OCI-LY1 (cell line): ENCODE data around the gene SCD.
"Not testable (repeated sequence)": the region's sequence is repeated elsewhere in the genome, so short reads cannot be mapped to it uniquely, and the experiment has no call there.

ENCODE experiments used
- H2AFZ ChIP-seq: fragments of 200-600 bp; sonication (generic), shearing (Covaris generic); 2 replicates; pipeline ENCODE4 v1.6.0; 2014; ENCODE audit warnings: antibody characterized with exemption, mild to moderate bottlenecking, low read length
- H3F3A ChIP-seq: fragments of 200-600 bp; sonication (generic), shearing (Covaris generic); 2 replicates; pipeline ENCODE4 v1.6.0; 2014; ENCODE audit warnings: mild to moderate bottlenecking, antibody characterized with exemption, low read length, moderate library complexity; ENCODE audit not compliant: insufficient read depth
- H3K27ac ChIP-seq: fragments of 200-600 bp; sonication (generic); 2 replicates; pipeline ENCODE4 v1.5.1; 2014; ENCODE audit warnings: low read length, mixed run types, mild to moderate bottlenecking, low read depth; ENCODE audit not compliant: poor library complexity, severe bottlenecking
- H3K27me3 ChIP-seq: fragments of 200-600 bp; sonication (generic); 2 replicates; pipeline ENCODE4 v1.6.0; 2014; ENCODE audit warnings: antibody characterized with exemption, mild to moderate bottlenecking, low read length, moderate library complexity; ENCODE audit not compliant: insufficient read depth
- H3K36me3 ChIP-seq: fragments of 200-600 bp; sonication (generic); 2 replicates; pipeline ENCODE4 v1.6.1; 2014; ENCODE audit warnings: mild to moderate bottlenecking, antibody characterized with exemption, low read length, moderate library complexity, mixed read lengths; ENCODE audit not compliant: insufficient read depth
- H3K4me1 ChIP-seq: fragments of 200-600 bp; sonication (generic); 2 replicates; pipeline ENCODE4 v1.5.1; 2014; ENCODE audit warnings: mild to moderate bottlenecking, low read length, moderate library complexity; ENCODE audit not compliant: insufficient read depth, severe bottlenecking
- H3K4me2 ChIP-seq: fragments of 200-600 bp; sonication (generic), shearing (Covaris generic); 2 replicates; pipeline ENCODE4 v1.6.1; 2014; ENCODE audit warnings: low read length
- H3K4me3 ChIP-seq: fragments of 200-600 bp; sonication (generic); 2 replicates; pipeline ENCODE4 v1.5.1; 2014; ENCODE audit warnings: low read length, low read depth, mild to moderate bottlenecking, mixed read lengths; ENCODE audit not compliant: poor library complexity, severe bottlenecking
- H3K79me2 ChIP-seq: fragments of 200-600 bp; shearing (Covaris generic); 2 replicates; pipeline ENCODE4 v1.6.1; 2016; ENCODE audit warnings: mixed run types, low read length, mixed read lengths; ENCODE audit not compliant: insufficient read depth
- H3K9ac ChIP-seq: fragments of 200-600 bp; sonication (generic), shearing (Covaris generic); 2 replicates; pipeline ENCODE4 v1.6.1; 2014; ENCODE audit warnings: mild to moderate bottlenecking, low read length, mixed read lengths
- H3K9me2 ChIP-seq: fragments of 200-600 bp; sonication (generic), shearing (Covaris generic); 2 replicates; pipeline ENCODE4 v1.6.1; 2014; ENCODE audit warnings: low read depth, mild to moderate bottlenecking, low read length, mixed read lengths
- H3K9me3 ChIP-seq: fragments of 200-600 bp; shearing (Covaris generic); 2 replicates; pipeline ENCODE4 v1.6.1; 2014; ENCODE audit warnings: low read length, mixed read lengths
- H4K20me1 ChIP-seq: fragments of 200-600 bp; sonication (generic), shearing (Covaris generic); 2 replicates; pipeline ENCODE4 v1.6.0; 2016; ENCODE audit warnings: mild to moderate bottlenecking, low read length; ENCODE audit not compliant: insufficient read depth
- EZH2 ChIP-seq: fragments of 200-600 bp; sonication (generic), shearing (Covaris generic); IDR thresholded peaks from 2 replicates; pipeline ENCODE4 v1.8.0; 2017; ENCODE audit warnings: borderline replicate concordance, mixed run types, mild to moderate bottlenecking, antibody characterized with exemption, low read length, moderate library complexity, mixed read lengths
- TF ChIP-seq, protein P1 (sequence below): fragments of 200-600 bp; sonication (generic), shearing (Covaris generic); IDR thresholded peaks from 2 replicates; pipeline ENCODE4 v1.5.1; 2017; ENCODE audit warnings: mild to moderate bottlenecking, antibody characterized with exemption, low read length, moderate library complexity, mixed read lengths

SCD gene

DNA sequence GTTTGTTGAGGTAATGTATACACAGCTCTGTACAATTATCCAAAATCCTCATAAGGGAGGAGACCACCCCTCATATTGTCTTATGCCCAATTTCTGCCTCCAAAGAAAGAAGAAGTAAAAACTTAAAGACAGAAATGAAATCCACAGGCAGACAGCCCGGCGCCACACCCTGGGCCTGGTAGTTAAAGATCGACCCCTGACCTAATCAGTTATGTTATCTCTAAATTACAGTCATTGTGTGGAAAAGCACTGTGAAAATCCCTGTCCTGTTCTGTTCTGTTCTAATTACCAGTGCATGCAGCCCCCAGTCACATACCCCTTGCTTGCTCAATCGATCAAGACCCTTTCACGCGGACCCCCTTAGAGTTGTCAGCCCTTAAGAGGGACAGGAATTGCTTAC, 29.6 kb downstream of the SCD start:
- not testable (repeated sequence) for H3K36me3 ChIP-seq, H3K9ac ChIP-seq, H3K4me2 ChIP-seq, H3K9me2 ChIP-seq, H2AFZ ChIP-seq, H3K79me2 ChIP-seq, H3F3A ChIP-seq, H3K9me3 ChIP-seq, H3K27ac ChIP-seq, H3K4me3 ChIP-seq, H3K27me3 ChIP-seq, H4K20me1 ChIP-seq
- H3K4me1 ChIP-seq: peaks cover 28% of the 10 kb centered on the region

DNA sequence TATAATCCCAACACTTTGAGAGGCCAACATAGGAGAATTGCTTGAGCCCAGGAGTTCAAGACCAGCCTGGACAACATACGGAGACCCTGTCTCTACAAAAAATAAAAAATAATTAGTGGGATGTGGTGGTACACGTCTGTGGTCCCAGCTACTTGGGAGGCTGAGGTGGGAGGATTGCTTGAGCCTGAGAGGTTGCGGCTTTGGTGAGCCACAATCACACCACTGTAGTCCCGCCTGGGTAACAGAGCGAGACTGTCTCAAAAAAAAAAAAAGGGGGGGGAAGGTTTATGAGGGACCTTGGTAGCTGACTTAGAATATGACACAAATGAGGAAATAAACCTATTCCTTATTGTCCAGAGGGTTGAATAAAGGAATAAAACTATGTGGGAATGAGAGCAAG, 30.8 kb downstream of the SCD start:
- Histone ChIP-seq H3K9ac (no peak overlapping the region), H3K4me1 (peaks cover 20% of the 10 kb centered on the region), H3K27me3 (no peaks in the 10 kb centered on the region), H2AFZ (no peak overlapping the region), H3K9me3 (no peaks in the 10 kb centered on the region), H4K20me1 (no peaks in the 10 kb centered on the region), H3K36me3 (no peaks in the 10 kb centered on the region; the same call in 1 of the 2 replicates), H3K4me3 (no peak overlapping the region), H3K4me2 (no peak overlapping the region), H3K27ac (no peak overlapping the region), H3F3A (no peaks in the 10 kb centered on the region), H3K79me2 (no peaks in the 10 kb centered on the region), H3K9me2 (no peaks in the 10 kb centered on the region)
- TF ChIP-seq, protein P1, sequence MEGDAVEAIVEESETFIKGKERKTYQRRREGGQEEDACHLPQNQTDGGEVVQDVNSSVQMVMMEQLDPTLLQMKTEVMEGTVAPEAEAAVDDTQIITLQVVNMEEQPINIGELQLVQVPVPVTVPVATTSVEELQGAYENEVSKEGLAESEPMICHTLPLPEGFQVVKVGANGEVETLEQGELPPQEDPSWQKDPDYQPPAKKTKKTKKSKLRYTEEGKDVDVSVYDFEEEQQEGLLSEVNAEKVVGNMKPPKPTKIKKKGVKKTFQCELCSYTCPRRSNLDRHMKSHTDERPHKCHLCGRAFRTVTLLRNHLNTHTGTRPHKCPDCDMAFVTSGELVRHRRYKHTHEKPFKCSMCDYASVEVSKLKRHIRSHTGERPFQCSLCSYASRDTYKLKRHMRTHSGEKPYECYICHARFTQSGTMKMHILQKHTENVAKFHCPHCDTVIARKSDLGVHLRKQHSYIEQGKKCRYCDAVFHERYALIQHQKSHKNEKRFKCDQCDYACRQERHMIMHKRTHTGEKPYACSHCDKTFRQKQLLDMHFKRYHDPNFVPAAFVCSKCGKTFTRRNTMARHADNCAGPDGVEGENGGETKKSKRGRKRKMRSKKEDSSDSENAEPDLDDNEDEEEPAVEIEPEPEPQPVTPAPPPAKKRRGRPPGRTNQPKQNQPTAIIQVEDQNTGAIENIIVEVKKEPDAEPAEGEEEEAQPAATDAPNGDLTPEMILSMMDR: no peak
- TF ChIP-seq EZH2: no peak

DNA sequence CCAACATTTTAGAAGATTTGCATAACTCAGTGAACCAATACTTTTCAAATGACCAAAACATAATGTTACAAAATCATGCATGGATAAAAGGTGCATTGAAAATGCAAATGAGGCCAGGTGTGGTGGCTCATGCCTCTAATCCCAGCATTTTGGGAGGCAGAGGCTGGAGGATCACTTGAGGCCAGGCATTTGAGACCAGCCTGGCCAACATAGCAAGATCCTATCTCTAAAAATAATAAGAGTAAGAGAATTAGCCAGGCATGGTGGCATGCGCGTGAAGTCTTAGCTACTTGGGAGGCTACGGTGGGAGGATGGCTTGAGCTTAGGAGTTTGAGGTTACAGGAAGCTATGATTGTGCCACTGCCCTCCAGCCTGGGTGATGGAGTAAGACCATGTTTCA, 33.4 kb downstream of the SCD start:
- H3K4me1 ChIP-seq: peaks cover 2% of the 10 kb centered on the region
- H2AFZ ChIP-seq: no peak overlapping the region
- H3K36me3 ChIP-seq: no peaks in the 10 kb centered on the region; the same call in 1 of the 2 replicates
- no peak overlapping the region for H3K27ac ChIP-seq
- H3K79me2 ChIP-seq: no peaks in the 10 kb centered on the region
- H3K9me2 ChIP-seq: no peaks in the 10 kb centered on the region
- H3K4me3 ChIP-seq: no peak overlapping the region
- H4K20me1 ChIP-seq: no peaks in the 10 kb centered on the region
- no peaks in the 10 kb centered on the region for H3F3A ChIP-seq
- H3K9ac ChIP-seq: no peak overlapping the region
- H3K27me3 ChIP-seq: no peaks in the 10 kb centered on the region
- H3K4me2 ChIP-seq: no peak overlapping the region
- no peaks in the 10 kb centered on the region for H3K9me3 ChIP-seq
- TF ChIP-seq, protein P1: no peak
- no peak for TF ChIP-seq EZH2

DNA sequence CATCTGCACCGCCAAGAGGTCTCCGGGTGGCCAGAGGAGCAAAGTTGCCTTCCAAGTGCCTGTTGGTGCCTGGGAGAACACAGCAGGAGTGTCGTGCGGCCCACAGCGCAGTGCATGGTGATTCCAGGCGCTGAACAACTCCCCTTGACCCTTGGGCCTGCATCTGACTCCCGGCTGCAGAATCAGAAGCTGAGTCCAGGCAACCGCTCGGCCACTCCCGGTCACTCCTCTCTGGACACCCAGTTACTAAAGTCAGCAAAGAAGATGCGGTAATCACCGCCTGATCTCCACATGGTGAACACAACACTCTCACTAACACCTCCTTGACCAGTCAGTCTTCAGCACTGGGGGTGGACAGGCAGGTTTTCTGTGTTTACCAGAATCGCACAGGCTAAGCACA, 35.5 kb downstream of the SCD start:
- H3K27ac ChIP-seq: no peak overlapping the region
- TF ChIP-seq EZH2: no peak
- TF ChIP-seq, protein P1: no peak
- no peak overlapping the region for H3K9ac ChIP-seq
- H2AFZ ChIP-seq: no peak overlapping the region
- no peaks in the 10 kb centered on the region for H3K9me3 ChIP-seq
- no peaks in the 10 kb centered on the region for H3K9me2 ChIP-seq
- H3K79me2 ChIP-seq: no peaks in the 10 kb centered on the region
- no peaks in the 10 kb centered on the region for H4K20me1 ChIP-seq
- H3K4me3 ChIP-seq: no peak overlapping the region
- no peaks in the 10 kb centered on the region for H3F3A ChIP-seq
- H3K36me3 ChIP-seq: no peaks in the 10 kb centered on the region; the same call in 1 of the 2 replicates
- no peaks in the 10 kb centered on the region for H3K4me1 ChIP-seq
- no peak overlapping the region for H3K4me2 ChIP-seq
- no peaks in the 10 kb centered on the region for H3K27me3 ChIP-seq
